ENCODE results near the gene ADARB2. TPM values are rescaled to one million over a fixed set of nuclear protein-coding genes. Genes with fewer than 3 reads are reported as not detected.

Gene ADARB2
- total RNA-seq, 1 donor from 2014 or later: 0.80 TPM

DNA sequence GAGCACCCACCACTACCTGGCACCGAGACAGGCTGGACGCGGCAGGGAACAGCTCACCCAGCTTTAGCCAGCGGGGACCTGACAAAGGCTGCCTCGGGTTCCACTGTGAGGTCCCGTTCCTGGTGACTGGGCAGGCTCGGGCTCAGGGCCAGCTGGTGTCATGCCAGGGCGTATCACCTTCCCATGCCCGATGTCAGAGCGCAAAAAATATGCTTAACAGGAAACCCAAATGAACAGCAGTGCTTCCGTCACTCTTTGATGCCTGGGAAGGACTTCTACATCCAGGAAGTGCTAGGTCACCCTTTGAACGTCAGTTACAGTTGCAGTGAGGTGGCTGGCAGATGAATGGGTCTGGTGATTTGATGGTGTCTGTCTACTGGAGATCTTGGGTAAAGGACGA is 106.0 kb downstream of the ADARB2 start:
- no peak for DNase-seq
- TF ChIP-seq, protein P1, sequence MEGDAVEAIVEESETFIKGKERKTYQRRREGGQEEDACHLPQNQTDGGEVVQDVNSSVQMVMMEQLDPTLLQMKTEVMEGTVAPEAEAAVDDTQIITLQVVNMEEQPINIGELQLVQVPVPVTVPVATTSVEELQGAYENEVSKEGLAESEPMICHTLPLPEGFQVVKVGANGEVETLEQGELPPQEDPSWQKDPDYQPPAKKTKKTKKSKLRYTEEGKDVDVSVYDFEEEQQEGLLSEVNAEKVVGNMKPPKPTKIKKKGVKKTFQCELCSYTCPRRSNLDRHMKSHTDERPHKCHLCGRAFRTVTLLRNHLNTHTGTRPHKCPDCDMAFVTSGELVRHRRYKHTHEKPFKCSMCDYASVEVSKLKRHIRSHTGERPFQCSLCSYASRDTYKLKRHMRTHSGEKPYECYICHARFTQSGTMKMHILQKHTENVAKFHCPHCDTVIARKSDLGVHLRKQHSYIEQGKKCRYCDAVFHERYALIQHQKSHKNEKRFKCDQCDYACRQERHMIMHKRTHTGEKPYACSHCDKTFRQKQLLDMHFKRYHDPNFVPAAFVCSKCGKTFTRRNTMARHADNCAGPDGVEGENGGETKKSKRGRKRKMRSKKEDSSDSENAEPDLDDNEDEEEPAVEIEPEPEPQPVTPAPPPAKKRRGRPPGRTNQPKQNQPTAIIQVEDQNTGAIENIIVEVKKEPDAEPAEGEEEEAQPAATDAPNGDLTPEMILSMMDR (IDR thresholded peaks at IDR 0.05): no peak
- no peak for ATAC-seq

DNA sequence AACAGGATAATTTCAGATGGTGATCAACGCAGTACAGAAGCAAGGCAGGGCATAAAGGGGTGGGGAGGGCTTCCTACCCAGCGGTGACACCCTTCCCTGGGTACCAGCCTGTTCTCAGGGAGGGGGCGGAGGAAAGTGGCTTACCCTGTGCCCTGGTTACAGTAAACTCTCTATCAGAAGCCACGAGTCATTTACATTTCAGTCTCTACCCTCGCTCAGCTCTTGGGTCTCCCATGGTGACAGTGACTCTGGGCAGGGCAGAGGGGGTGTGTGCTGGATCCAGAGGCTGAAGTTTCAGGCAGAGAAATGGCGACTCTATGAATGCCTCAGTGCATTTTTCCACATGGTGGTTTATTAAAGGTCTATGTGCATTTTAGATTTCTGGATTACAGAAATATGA is 107.0 kb downstream of the ADARB2 start:
- no peak overlapping the region for H3K4me3 ChIP-seq
- ATAC-seq (no peak), DNase-seq (no peak)
- no peaks in the 10 kb centered on the region for H3K4me1 ChIP-seq
- H3K9me3 ChIP-seq: no peaks in the 10 kb centered on the region
- H3K27me3 ChIP-seq (ENCODE audit: low read depth): no peaks in the 10 kb centered on the region
- intact Hi-C loops (cut with DNase I): no loop called here
- no peaks in the 10 kb centered on the region for H3K36me3 ChIP-seq
- H3K27ac ChIP-seq: no peak overlapping the region
- TF ChIP-seq, protein P1 (IDR thresholded peaks at IDR 0.05): no peak

More for the DNA sequence above, 106.0 kb downstream of the ADARB2 start:
- Histone ChIP-seq H3K27me3 (ENCODE audit: low read depth) (no peaks in the 10 kb centered on the region), H3K27ac (no peak overlapping the region), H3K9me3 (no peaks in the 10 kb centered on the region), H3K4me3 (no peak overlapping the region), H3K36me3 (no peaks in the 10 kb centered on the region), H3K4me1 (no peaks in the 10 kb centered on the region)
- intact Hi-C loops (cut with DNase I): no loop called here

DNA sequence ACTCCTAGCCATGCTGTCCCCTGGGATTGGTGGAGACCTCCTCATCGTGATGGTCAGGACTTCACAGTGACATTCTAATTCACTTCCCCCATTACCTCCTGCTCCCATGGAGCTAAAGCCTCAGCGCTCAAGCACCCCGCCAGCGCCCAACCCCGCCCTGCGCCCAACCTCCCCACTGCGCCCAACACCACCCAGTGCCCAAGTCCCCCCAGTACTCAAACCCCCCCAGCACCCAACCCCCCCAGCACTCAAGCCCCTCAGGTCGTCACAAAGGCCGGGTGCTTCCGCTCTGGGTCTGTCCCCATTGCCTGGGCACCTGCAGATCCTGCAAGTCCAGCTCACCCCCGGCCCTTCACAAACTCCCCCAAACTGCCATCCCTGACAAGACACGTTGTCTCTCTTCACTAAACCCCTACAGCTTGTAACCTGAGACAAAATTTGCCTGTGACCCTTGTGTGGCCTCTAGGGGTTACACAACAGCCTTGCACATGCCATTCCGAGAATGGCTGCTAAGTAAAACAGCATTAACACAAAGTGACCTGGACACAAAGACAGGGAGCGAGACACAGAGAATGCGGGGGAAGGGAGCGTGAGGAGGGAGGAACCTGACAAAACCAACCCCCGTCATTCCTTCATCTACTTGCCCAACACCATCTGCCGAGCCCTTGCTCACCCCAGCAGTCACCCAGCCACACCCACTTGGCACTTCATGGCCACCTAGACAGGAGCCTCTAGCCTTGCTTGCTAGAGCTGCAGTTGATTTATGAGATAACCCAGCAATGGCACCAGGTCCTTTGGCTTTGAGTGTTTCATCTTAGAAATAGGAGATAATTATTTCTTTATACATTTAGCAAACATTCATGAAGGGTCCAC is 107.8 kb downstream of the ADARB2 start:
- DNase-seq: no peak
- ATAC-seq: no peak
- no peaks in the 10 kb centered on the region for H3K9me3 ChIP-seq
- H3K36me3 ChIP-seq: no peaks in the 10 kb centered on the region
- TF ChIP-seq, protein P1 (IDR thresholded peaks at IDR 0.05): no peak
- no peak overlapping the region for H3K4me3 ChIP-seq
- no peaks in the 10 kb centered on the region for H3K27me3 ChIP-seq (ENCODE audit: low read depth)
- intact Hi-C loops (cut with DNase I): no loop called here
- H3K4me1 ChIP-seq: no peaks in the 10 kb centered on the region
- H3K27ac ChIP-seq: no peak overlapping the region

DNA sequence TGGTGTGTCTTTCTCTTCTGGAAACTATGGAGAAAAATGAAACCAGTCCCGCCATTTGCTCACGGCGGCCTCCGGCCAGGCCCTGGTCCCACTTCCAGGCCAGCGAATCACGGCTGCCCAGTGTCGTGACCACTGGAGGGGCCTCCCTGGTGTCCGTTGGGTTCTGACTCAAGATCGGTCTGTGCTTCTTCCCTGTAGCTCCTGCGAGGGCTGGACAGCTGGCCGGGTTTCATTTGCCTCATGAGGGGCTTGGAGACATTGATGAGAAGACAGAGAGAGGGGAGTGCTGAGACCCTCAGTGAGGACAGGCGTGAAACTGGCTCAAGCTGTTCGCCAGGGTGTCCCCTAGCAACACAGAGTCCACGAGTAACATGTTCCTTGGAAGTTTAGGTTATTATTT is 108.6 kb downstream of the ADARB2 start:
- Histone ChIP-seq H3K9me3 (no peaks in the 10 kb centered on the region), H3K4me1 (no peaks in the 10 kb centered on the region), H3K27me3 (ENCODE audit: low read depth) (no peaks in the 10 kb centered on the region), H3K4me3 (no peak overlapping the region), H3K27ac (no peak overlapping the region), H3K36me3 (no peaks in the 10 kb centered on the region)
- TF ChIP-seq, protein P1 (IDR thresholded peaks at IDR 0.05): no peak
- DNase-seq: no peak
- intact Hi-C loops (cut with DNase I): no loop called here
- ATAC-seq: no peak

DNA sequence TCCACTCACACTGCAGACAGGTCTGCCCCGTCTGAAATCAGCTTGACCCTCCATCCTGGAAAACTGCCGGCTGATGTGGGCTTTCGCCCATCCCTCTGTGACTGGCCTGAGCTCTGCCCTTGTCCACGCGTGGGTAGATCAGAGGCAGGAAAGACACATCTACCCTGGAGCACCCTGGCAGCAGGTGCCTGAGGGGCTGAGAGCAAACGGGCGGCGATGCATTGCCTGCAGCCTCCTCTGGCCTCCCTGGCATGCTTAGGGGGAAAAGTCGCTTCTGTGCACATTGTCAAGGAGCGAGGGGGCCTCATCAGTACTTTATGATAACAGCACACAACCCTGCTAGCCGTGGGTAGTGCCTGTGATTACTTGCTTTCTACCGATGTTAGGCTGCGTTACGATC is 109.4 kb downstream of the ADARB2 start:
- intact Hi-C loops (cut with DNase I): no loop called here
- TF ChIP-seq, protein P1 (IDR thresholded peaks at IDR 0.05): no peak
- H3K4me1 ChIP-seq: no peaks in the 10 kb centered on the region
- ATAC-seq: no peak
- H3K4me3 ChIP-seq: no peak overlapping the region
- DNase-seq: no peak
- H3K27me3 ChIP-seq (ENCODE audit: low read depth): no peaks in the 10 kb centered on the region
- H3K27ac ChIP-seq: no peak overlapping the region
- H3K36me3 ChIP-seq: no peaks in the 10 kb centered on the region
- H3K9me3 ChIP-seq: no peaks in the 10 kb centered on the region
